Stimulated activated memory B cell treated with anti-CD40 and anti-IgM and Interleukin-4, amounts not matched to agents 10 μg/mL and 1 μg/mL and 100 μg/mL, for 72 hours (primary cell): ENCODE data around the gene UNK.
"Not testable (repeated sequence)": the region's sequence is repeated elsewhere in the genome, so short reads cannot be mapped to it uniquely, and the experiment has no call there.

Source experiments
- ATAC-seq: fragments of 150-1000 bp; cut with Tn5 transposase; 2 replicates; pipeline ENCODE4 v1.10.0; 2021
- H3K27ac Mint-ChIP-seq: one replicate; pipeline ENCODE4 v1.8.0; 2022; ENCODE audit warnings: mild to moderate bottlenecking, mixed read lengths
- H3K27me3 Mint-ChIP-seq: one replicate; pipeline ENCODE4 v1.8.0; 2022; ENCODE audit warnings: mixed read lengths
- H3K36me3 Mint-ChIP-seq: one replicate; pipeline ENCODE4 v1.8.0; 2022; ENCODE audit warnings: mixed read lengths
- H3K4me1 Mint-ChIP-seq: one replicate; pipeline ENCODE4 v1.8.0; 2022; ENCODE audit warnings: mixed read lengths
- H3K4me3 Mint-ChIP-seq: one replicate; pipeline ENCODE4 v1.8.0; 2022; ENCODE audit warnings: mild to moderate bottlenecking, moderate library complexity, mixed read lengths
- H3K9me3 Mint-ChIP-seq: one replicate; pipeline ENCODE4 v1.8.0; 2022; ENCODE audit warnings: mixed read lengths

UNK gene

DNA sequence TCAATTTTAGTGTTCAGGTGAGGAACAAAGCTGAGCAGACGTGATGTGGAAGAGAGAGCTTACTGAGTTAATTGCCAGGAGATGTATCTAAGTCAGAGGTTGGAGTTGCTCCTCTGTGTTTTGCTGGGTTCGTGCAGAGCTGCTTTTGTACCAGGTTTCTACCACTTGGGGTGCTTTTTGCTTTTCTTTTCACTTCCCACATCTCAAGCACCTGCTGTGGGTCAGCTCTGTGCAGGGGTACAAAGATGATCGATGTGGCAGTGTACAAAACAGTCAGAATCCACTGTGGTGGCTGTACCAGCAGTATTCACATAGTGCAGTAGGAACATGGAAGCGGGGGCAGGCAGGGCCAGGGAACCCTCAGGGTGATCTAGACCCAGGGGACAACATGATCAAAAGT is 14.8 kb downstream of the UNK start:
- H3K27me3 Mint-ChIP-seq: no peaks in the 10 kb centered on the region
- H3K4me1 Mint-ChIP-seq: peaks cover 8% of the 10 kb centered on the region
- H3K36me3 Mint-ChIP-seq: peaks cover 10% of the 10 kb centered on the region
- H3K27ac Mint-ChIP-seq: peak overlapping the region; percentile 23
- H3K4me3 Mint-ChIP-seq: no peak overlapping the region
- no peaks in the 10 kb centered on the region for H3K9me3 Mint-ChIP-seq
- peak; percentile 76 for ATAC-seq

DNA sequence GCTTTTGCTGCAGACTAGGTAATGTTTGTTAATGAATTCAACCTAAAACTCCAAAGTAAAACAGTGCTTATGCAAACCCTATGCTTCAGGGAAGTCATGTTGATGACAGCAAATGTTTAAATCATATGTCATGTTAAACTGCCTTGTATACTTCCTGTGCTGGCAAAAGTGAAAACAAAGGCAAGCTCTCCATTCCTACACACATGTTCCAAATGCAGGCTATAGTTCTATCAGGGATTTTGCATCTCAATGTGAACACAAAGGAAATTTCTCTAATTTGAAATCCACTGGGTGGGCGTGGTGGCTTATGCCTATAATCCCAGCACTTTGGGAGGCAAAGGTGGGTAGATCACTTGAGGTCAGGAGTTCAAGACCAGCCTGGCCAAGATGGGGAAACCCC is 19.3 kb downstream of the UNK start:
- Mint-ChIP-seq H3K27ac (no peak overlapping the region), H3K4me3 (no peak overlapping the region), H3K27me3 (no peaks in the 10 kb centered on the region), H3K9me3 (no peaks in the 10 kb centered on the region), H3K4me1 (peaks cover 25% of the 10 kb centered on the region), H3K36me3 (peaks cover 10% of the 10 kb centered on the region)
- no peak for ATAC-seq

DNA sequence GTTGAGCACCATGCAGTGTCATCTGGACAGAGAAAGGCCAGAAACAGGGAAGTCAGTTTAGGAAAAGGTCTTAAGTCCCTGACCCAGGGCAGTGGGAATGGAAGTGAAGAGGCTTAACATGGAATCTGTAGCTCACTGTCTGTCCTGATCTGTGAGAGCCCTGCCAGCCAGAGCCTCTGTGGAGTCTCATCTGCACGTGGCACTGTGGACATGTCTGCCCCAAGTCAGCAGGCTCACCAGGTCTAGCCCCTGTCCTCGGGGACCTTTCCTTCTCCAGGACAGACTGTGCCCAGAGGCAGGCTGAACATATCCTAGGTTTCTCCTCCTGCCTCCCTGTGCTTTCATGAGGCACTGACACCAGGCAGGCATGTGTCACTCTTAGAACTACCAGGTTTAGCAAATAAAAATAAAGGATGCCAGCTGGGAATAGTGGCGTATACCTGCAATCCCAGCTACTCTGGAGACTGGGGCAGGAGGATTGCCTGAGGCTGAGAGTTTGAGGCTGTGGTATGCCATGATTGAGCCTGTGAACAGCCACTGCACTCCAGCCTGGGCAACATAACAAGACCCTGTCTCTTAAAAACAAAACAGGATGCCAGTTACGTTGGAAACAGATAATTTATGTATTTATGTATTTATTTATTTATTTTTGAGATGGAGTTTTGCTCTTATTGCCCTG is 22.4 kb downstream of the UNK start:
- Mint-ChIP-seq H3K4me1 (peaks cover 26% of the 10 kb centered on the region), H3K36me3 (no peaks in the 10 kb centered on the region), H3K27me3 (no peaks in the 10 kb centered on the region), H3K4me3 (no peak overlapping the region), H3K9me3 (no peaks in the 10 kb centered on the region), H3K27ac (no peak overlapping the region)
- ATAC-seq: no peak

DNA sequence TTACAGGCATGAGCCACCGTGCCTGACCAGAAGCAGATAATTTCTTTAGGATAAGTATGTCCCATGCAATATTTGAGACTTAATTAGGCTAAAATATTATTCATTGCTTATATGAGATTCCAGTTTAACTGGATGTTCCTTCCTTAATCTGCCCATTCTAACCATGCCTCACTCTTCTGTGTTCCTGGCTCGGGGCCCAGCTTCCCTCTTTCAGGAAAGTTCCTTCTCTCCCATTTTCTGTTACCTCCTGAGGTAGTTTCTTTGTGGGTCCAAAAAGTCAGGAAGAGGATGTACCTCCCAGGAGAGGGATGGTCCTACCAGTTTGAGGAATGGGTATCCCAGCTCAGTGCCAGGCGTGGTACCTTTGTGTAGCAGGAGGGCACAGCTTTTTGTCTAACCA is 23.3 kb downstream of the UNK start:
- no peaks in the 10 kb centered on the region for H3K27me3 Mint-ChIP-seq
- H3K36me3 Mint-ChIP-seq: peaks cover 7% of the 10 kb centered on the region
- peaks cover 26% of the 10 kb centered on the region for H3K4me1 Mint-ChIP-seq
- H3K27ac Mint-ChIP-seq: peak overlapping the region; percentile 85
- ATAC-seq: no peak
- H3K4me3 Mint-ChIP-seq: no peak overlapping the region
- H3K9me3 Mint-ChIP-seq: no peaks in the 10 kb centered on the region

DNA sequence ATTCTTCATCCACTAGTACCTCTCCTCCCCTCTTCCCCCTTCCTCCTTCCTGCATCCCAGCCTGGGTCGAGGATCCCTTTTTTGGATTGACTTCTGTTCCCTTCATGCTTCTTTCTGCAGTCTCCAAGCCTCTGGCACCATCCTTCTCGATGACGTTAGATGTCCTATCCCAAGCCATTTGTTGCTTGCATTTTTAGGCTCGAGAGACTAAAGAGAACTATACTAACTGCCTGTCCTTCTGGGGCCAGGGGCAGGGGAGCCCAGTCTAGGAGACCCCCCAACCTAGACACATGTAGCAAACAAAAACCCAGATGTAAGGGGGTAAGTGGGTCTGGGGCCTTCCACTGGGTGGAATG is 23.9 kb downstream of the UNK start:
- Mint-ChIP-seq H3K36me3 (peaks cover 10% of the 10 kb centered on the region), H3K4me3 (peak overlapping the region; percentile 63), H3K4me1 (peaks cover 26% of the 10 kb centered on the region), H3K27ac (peak overlapping the region; percentile 85), H3K27me3 (no peaks in the 10 kb centered on the region), H3K9me3 (no peaks in the 10 kb centered on the region)
- ATAC-seq: peak; percentile 7

DNA sequence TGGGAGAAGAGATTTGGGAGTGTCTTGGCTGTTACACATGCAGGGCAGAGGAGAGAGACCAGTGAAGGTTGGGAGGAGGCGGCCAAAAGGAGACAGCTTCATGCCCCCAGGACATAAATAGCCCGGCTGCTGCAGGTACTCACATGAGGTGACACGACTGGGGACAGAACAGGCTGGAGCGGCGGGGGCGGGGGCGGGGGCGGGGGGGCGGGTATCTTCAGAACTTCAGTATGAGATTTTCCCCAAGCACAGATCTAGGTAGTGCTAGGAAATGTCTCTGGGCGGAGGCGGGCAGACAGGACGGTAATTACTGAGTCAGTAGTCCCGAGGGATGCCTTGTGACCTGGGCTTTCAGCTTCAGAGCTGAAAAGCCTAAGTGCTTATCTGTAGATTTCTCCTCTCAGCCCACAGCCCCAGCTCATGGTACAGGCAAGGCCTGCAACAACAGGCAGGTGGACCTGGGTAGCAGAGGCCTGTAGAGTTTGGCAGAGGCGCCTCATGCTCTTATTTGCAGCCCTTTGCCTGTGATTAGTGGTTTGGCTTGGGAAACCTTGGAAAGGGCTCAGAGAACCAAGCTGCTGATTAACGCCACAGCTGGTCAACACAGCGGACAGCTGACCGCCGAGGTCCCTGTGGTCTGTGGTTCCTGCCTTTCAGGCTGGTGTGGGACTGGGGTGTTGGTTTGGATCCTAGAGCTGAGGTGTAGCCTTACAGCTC is 24.5 kb downstream of the UNK start:
- Mint-ChIP-seq H3K27ac (peak overlapping the region; percentile 85), H3K4me3 (peak overlapping the region; percentile 63), H3K4me1 (peaks cover 26% of the 10 kb centered on the region), H3K9me3 (no peaks in the 10 kb centered on the region), H3K27me3 (no peaks in the 10 kb centered on the region), H3K36me3 (peaks cover 15% of the 10 kb centered on the region)
- peak; percentile 97 for ATAC-seq

DNA sequence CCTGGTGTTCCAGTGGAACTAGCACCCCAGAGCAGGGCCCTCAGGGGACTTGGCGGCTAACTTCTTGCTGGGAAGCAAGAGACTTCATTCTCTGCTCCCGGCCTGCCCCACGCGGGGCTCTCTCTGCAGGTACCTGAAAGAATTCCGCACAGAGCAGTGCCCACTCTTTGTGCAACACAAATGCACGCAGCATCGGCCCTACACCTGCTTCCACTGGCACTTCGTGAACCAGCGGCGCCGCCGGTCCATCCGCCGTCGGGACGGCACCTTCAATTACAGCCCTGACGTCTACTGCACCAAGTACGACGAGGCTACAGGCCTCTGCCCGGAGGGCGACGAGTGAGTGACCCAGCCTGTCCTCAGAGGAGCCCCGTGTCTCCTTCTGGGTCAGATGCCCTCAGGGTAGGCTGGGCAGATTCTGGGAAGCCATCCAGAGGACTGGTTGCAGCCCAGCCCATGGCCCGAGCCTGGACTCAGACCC is 25.1 kb downstream of the UNK start:
- peaks cover 21% of the 10 kb centered on the region for H3K36me3 Mint-ChIP-seq
- no peak for ATAC-seq
- H3K27ac Mint-ChIP-seq: peak overlapping the region; percentile 85
- no peaks in the 10 kb centered on the region for H3K27me3 Mint-ChIP-seq
- H3K4me1 Mint-ChIP-seq: peaks cover 26% of the 10 kb centered on the region
- H3K4me3 Mint-ChIP-seq: no peak overlapping the region
- H3K9me3 Mint-ChIP-seq: no peaks in the 10 kb centered on the region

DNA sequence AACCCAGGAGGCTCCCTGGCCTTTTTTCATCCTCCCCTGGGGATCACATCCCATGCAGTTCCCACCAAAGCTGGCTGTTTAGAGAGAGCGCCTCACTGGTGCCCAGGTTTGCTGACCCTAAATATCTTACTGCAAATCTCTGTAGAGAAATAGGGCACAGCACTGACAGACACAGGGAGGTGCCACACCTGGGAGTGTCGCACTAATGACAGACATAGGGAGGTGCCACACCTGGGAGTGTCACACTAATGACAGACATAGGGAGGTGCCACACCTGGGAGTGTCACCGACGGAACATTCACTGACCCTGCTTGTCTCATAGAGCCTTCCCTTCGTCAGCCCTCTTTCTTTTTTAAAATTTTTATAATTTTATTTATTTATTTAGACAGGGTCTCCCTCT is 25.6 kb downstream of the UNK start:
- H3K4me1 Mint-ChIP-seq: peaks cover 26% of the 10 kb centered on the region
- H3K27me3 Mint-ChIP-seq: no peaks in the 10 kb centered on the region
- no peak overlapping the region for H3K4me3 Mint-ChIP-seq
- peak overlapping the region; percentile 85 for H3K27ac Mint-ChIP-seq
- no peaks in the 10 kb centered on the region for H3K9me3 Mint-ChIP-seq
- peaks cover 23% of the 10 kb centered on the region for H3K36me3 Mint-ChIP-seq
- no peak for ATAC-seq

DNA sequence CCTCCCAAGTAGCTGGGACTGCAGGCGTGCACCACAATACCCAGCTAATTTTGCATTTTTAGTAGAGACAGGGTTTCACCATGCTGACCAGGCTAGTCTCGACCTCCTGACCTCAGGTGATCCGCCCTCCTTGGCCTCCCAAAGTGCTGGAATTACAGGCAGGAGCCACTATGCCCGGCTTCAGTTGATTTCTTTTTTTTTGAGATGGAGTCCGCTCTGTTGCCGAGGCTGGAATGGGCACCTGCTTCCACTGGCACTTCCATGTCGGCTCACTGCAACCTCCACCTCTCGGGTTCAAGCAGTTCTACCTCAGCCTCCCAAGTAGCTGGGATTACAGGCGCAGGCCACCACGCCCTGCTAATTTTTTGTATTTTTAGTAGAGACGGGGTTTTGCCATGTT is 26.1 kb downstream of the UNK start:
- not testable (repeated sequence) for ATAC-seq, H3K9me3 Mint-ChIP-seq, H3K4me3 Mint-ChIP-seq, H3K27ac Mint-ChIP-seq, H3K27me3 Mint-ChIP-seq
- Mint-ChIP-seq H3K36me3 (peaks cover 23% of the 10 kb centered on the region), H3K4me1 (peaks cover 22% of the 10 kb centered on the region)

DNA sequence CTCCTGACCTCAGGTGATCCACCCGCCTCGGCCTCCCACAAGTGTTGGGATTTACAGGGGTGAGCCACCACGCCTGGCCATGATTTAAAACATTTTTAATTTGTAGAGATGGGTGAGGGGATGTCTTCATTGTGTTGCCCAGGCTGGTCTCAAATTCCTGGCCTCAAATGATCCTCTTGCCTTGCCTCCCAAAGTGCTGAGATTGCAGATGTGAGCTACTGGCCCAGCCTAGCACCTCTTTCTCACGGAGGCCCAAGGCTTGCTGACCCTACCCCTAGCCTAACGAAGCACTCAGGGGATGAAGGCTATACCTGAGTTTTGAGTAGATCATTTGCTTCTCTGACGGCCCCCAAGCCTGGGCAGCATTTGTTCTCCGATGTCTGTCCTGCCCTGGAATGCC is 26.6 kb downstream of the UNK start:
- no peaks in the 10 kb centered on the region for H3K9me3 Mint-ChIP-seq
- peaks cover 22% of the 10 kb centered on the region for H3K4me1 Mint-ChIP-seq
- H3K36me3 Mint-ChIP-seq: peaks cover 23% of the 10 kb centered on the region

DNA sequence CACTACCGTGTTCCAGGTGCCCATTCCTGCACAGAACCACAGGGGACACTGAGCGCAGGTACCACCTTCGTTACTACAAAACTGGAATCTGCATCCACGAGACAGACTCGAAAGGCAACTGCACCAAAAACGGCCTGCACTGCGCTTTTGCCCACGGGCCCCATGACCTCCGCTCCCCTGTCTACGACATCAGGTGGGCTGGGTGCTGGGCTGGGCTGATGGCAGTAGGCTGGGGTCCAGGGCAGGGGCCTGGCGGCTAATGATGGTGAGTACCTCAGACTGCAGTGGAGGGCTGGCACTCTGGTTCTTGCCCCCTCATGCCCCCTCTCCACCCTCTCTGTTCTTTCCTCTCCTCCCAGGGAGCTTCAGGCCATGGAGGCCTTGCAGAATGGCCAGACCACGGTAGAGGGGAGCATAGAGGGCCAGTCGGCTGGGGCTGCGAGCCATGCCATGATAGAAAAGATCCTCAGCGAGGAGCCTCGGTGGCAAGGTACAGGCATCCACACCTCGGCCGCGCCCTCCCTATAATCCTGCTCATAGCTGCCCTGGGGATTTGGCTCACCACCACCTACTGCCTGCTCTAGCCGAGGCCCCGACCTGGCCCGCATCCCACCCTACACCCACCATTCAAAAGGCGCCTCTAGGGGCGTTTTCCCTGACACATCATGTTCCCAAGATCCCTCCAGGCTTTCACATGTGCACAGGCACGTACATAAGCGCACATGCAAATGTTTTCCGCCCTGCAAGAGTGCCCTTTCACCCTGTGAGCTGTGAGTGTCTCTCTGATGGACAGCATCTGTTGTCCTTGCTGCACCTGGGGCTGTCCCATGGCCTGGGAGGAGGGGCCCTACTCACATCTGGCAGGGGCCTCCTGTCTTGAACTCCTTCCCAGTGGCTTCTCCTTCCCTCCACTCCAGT is 27.7 kb downstream of the UNK start:
- peaks cover 26% of the 10 kb centered on the region for H3K36me3 Mint-ChIP-seq
- H3K4me3 Mint-ChIP-seq: no peak overlapping the region
- peaks cover 22% of the 10 kb centered on the region for H3K4me1 Mint-ChIP-seq
- no peaks in the 10 kb centered on the region for H3K27me3 Mint-ChIP-seq
- peak overlapping the region; percentile 24 for H3K27ac Mint-ChIP-seq
- ATAC-seq: no peak
- H3K9me3 Mint-ChIP-seq: no peaks in the 10 kb centered on the region

More for the DNA sequence above, 26.6 kb downstream of the UNK start:
- Mint-ChIP-seq H3K27ac (no peak overlapping the region), H3K4me3 (no peak overlapping the region), H3K27me3 (no peaks in the 10 kb centered on the region)
- no peak for ATAC-seq

DNA sequence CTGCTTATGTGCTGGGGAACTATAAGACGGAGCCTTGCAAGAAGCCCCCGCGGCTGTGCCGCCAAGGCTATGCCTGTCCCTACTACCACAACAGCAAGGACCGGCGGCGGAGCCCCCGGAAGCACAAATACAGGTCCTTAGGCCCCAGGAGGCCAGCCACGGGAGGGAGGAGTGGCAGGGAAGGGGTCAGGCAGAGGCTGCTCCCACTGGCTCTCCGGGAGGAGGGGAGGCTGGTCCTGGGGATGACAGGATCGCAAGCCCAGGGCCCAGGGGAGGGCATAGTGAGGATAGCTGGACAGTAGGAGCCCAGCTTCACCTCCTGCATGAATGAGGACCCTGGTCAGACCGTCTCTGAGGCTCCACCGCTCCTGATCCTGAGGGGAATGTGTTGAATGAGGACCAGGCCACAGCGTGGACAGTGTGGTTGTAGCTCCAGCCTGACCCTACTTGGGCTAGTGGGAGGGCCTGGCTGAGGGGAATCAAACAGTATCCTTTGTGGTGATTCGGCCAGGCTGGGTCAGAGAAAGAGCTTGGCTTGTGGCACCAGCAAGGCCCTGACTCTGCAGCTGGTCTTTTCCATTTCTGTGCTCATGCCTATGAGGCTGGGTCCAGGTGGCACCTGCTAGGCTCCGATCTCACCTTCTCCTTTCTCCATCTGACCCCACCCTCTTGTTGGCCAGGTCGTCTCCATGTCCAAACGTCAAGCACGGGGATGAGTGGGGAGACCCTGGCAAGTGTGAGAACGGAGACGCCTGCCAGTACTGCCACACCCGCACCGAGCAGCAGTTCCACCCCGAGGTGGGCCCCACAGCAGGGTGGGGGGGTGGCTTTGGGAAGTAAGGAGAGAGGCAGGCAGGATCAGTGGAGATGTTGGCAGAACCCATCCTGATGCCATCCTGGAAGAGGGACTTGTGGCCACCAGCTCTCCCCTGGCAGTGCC is 28.7 kb downstream of the UNK start:
- Mint-ChIP-seq H3K36me3 (peaks cover 31% of the 10 kb centered on the region), H3K27me3 (no peaks in the 10 kb centered on the region), H3K9me3 (no peaks in the 10 kb centered on the region), H3K27ac (peak overlapping the region; percentile 24), H3K4me3 (no peak overlapping the region), H3K4me1 (peaks cover 15% of the 10 kb centered on the region)
- ATAC-seq: no peak

DNA sequence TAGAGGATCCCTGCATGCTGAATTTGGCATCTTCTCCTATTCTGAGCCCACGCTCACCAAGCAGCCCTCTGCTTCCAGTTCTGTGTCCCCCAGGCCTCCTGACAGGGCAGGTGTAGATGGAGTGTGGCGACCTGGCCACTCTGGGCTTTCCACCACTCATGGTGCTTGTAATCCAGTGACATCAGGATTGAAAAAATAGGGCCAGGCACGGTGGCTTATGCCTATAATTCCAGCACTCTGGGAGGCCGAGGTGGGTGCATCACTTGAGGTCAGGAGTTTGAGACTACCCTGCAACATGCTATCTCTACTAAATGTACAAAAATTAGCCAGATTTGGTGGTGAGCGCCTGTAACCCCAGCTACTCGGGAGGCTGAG is 29.4 kb downstream of the UNK start:
- H3K27me3 Mint-ChIP-seq: no peaks in the 10 kb centered on the region
- ATAC-seq: no peak
- no peak overlapping the region for H3K27ac Mint-ChIP-seq
- no peaks in the 10 kb centered on the region for H3K9me3 Mint-ChIP-seq
- H3K4me1 Mint-ChIP-seq: peaks cover 8% of the 10 kb centered on the region
- H3K36me3 Mint-ChIP-seq: peaks cover 38% of the 10 kb centered on the region
- H3K4me3 Mint-ChIP-seq: no peak overlapping the region

DNA sequence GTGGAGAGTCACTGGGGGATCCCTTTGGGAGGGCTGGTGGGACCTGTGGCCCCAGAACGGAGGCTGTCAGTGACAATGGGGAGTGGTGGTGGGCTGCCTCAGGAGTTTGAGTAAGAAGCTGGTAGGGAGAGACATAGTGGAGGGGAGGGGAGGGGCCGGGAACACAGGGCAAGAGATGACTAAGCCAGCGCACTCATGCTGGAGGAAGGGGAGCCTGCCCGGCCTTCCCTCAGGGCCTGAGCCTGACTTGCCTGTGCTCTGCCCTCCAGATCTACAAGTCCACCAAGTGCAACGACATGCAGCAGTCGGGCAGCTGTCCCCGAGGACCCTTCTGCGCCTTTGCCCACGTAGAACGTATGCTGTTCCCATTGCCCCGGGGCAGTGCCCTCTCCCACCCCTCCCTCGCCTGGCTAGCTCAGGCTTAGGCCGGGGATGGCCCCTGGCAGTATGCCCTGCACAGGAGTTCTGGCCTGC is 30.3 kb downstream of the UNK start:
- peaks cover 47% of the 10 kb centered on the region for H3K36me3 Mint-ChIP-seq
- no peak overlapping the region for H3K4me3 Mint-ChIP-seq
- H3K9me3 Mint-ChIP-seq: no peaks in the 10 kb centered on the region
- no peaks in the 10 kb centered on the region for H3K4me1 Mint-ChIP-seq
- ATAC-seq: no peak
- H3K27ac Mint-ChIP-seq: no peak overlapping the region
- H3K27me3 Mint-ChIP-seq: no peaks in the 10 kb centered on the region
